HG03139 (cell line): ENCODE measurements around the gene ANKRD9.

Experiments used
- ATAC-seq: cut with Tn5 transposase; IDR thresholded peaks from one replicate; pipeline ENCODE4 v1.9.1; 2021; ENCODE audit not compliant: unreplicated experiment

The ANKRD9 gene

DNA sequence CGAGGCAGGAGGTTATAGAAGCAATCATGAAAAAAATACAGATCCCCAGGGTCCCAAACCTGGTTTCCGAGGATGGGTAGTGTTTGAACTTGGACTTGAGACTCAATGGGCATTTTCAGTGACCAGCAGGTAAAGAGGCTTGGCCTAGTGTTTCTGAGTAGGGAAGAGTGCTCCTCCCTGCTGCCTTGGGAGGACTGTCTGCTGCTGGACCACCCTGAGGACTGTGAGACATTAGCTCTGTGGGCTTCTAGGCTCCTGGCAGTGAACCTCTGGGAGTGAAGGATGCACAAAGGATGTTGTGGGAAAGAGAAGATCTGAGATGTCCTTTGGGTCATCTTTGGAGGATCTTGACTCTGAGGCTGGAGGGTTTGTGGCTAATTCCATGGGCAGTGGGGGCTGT is 30.5 kb downstream of the ANKRD9 start:
- ATAC-seq = no peak

DNA sequence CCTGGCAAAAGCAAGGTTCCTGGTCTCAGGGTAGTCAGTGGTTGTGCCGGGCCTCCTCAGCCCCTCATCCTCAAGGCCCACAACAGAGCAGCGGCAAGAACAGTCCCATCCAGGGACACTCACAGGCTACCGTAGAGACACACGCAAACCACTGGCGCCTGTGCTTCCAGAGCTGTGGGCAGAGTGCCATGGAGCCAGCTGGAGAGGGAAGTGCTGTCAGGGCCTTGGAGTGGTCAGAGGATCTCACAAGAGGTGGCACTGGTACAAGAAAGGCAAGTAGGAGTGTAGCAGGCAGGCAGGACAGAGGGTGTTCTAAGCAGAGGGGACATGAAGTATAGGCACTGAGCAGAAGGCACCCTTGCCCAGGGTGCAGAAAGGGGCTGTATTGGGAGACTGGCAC is 34.6 kb downstream of the ANKRD9 start:
- ATAC-seq = no peak

DNA sequence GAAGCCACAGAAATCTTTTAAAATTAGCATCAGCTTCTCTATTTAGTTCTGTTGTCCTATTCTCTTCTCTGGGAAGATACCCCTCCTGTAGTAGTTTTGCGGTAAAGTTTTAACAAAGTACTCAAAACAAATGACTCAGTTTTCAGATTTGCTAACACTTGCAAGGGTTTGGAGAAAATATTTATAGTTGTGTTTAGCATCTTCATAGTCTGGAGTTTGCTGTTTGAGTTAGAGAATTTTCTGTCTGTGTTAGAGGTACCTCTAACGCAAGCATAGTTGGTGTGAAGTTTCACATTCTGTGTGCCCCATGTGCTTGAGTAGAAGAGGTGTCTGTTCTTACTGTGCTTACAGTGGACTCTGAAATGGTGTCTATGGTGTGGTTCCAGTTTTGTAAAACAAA is 36.0 kb downstream of the ANKRD9 start:
- no peak for ATAC-seq

DNA sequence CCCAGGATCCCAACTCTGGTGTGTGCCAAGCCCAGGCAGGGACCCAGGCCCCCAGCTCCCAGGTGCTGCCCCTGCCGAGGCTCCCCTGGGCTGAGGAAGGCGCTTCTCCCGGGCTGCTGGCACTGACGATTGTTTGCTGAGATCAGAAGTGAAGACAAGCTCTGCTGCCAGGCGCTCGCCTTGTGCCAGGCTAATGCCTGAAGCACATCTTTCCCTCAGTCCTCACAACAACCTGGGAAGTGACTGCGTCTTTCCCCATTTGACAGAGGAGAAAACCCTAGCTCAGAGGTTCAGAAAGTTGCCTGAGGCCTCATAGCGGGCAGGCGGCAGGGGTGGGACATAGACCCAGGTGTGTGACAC is 36.8 kb downstream of the ANKRD9 start:
- no peak for ATAC-seq

DNA sequence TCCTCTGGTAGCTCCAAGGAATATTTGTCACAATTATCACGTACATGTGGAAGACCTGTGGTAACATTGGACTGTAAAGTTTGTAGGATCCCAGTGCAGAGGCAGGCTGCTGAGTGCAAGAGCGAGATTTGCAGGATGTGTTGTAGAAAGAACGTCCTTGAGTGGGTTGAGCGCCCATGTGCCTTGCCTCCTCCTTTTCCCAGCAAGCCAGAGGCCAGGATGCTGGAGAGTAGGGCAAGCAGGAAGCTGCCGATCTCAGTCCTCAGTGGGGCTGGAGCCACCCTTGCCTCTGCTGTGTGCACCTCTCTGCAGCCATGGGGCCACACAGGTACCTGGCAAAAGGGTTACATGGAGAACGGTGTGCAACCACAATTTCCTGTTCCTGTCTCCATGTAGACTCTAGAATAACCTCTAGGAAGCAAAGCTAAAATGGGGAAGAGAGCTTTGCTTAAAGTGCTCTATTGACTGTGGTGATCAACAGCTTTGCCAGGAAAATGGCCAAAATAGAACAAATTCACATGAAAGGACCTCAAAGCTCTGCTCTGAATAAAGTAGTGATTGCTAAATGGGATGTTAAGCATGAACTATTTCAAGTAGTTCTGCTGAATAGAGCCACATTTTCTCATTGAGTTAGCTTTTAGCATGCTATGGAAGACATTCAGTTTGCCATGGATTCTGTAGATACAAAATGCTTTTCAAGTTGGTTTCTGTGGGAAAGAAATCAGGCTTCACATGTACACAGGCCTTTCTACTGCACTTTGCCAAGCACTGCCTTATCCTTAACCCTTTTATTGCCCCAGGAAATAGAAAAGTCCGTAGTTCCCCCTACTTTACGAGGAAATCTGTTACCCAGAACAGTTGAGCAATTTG is 37.4 kb downstream of the ANKRD9 start:
- no peak for ATAC-seq

DNA sequence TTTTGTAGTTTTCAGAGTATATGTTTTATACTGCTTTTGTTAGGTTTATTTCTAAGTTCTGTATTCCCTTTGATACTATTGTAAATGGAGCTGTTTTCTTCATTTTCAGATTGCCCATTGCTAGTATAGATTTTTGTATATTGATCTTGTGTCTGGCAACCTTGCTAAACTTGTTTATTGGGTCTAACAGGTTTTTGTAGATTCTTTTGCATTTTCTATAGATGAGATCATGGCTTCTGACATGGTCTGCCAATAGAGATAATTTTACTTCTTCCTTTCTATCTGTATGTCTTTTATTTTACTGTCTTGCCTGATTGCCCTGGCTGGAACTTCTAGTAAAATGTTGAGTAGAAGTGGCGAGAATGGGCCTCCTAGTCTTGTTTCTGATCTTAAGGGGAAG is 40.3 kb downstream of the ANKRD9 start:
- no peak for ATAC-seq

DNA sequence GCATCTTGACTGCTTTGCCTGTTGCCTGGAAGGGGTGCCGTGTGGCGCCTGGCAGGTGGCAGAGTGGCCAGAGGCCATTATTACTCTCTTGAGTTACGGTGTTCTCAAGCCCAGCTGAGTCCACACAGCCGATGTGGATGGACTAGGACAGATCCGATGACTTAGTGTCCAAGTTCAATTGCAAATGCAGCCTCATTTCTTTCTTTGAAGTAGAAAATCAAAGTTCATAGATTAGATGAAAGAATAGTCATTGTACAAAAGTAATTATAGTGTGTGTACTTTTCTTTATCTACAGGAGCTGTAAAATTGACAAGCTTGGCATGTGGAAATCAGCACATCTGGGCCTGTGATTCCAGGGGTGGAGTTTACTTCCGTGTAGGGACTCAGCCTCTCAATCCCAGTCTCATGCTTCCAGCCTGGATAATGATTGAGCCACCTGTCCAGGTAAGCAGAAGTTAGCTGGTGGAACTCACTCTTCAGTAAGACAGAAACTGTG is 44.7 kb downstream of the ANKRD9 start:
- ATAC-seq = no peak

DNA sequence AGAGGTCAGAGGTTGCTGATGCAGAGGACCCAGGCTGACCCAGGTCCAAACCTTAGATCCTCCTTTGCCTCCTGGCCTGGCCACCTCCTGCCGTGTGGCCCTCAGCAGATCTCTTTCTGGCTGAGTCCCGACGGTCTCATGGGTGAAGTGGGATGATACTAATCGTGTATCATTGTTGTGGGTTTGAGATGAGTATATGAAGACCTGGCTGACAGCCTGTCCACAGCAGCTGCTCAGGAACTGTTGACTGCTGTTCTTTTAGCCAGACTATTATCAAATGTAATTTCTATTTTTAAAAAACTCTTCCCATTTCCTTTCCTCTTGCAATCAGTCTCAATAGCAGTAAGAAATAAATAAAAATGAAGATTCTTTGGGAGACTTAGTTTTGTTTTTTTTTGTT is 45.6 kb downstream of the ANKRD9 start:
- no peak for ATAC-seq

DNA sequence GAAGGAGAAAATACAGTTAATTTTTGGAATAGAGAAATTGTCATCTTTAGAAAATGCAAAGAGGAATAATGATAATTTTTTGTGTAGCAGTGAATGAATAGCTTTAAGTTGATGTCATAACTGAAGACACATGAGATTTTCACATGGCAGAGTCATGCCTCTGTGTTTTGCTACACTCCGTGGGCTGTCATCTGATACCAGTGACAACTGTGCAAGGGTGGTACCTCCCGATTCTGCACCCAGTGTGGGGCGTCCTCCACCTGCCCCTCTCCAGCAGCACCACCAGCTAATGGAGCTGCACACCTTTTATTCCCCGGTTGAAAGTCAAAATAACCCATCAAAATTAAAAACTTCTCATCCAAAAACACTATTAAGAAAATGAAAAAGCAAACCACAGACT is 47.2 kb downstream of the ANKRD9 start:
- ATAC-seq = no peak

DNA sequence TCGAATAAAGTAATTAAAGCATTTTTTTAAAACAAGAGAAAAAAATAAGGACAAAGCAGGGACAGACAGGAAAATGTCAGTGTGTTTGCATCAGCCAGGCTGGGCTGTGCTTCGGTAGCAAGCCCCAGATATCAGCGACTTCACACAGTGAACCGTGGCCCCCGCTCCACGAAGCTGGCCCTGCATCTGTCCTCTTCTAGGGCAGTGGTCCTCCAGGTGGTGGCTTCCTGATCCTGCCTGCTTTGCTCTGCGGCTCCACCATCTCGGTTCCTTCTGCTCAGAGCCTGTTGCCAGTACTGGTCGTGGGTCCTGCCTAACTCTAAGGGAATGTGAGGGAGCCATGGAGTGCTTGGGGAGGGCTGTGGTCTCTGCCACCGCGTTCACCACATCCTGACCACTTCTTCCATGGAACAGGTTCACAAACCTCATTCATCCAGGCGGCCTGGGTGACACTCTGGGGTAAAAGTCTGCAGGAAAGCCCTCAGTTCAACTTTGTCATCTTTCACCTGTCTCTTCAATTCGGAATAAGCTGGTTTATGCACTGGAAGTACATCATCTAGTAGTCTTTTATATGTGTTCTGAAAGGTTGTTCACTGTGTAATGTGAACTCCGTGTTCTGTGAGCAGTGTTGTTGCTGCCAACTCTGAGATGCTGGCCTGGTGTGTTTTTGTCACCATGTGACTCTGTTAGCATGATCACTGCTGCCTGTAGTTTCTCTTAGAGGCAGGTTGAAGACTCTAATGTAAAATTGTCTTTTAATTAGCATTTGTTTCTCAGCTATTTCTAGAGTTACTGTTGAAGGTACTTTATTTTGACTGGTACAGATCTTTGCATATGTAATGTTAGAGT is 47.9 kb downstream of the ANKRD9 start:
- no peak for ATAC-seq

DNA sequence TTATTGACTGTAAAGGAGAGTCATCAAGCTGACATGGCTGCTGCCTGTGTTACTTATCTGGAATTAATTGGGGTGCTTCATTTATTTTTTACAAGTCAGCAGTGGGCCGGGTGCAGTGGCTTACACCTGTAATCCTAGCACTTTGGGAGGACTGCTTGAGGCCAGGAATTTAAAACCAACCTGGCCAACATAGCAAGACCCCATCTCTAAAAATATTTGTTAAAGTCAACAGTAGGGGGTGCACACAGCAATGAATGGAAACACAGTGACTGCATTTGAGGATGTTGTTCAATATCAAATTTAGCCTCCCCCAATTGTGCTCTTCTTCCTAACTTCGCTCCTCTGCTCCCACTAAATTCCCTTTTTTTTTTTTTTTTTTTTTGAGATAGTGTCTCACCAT is 52.1 kb downstream of the ANKRD9 start:
- ATAC-seq = no peak

DNA sequence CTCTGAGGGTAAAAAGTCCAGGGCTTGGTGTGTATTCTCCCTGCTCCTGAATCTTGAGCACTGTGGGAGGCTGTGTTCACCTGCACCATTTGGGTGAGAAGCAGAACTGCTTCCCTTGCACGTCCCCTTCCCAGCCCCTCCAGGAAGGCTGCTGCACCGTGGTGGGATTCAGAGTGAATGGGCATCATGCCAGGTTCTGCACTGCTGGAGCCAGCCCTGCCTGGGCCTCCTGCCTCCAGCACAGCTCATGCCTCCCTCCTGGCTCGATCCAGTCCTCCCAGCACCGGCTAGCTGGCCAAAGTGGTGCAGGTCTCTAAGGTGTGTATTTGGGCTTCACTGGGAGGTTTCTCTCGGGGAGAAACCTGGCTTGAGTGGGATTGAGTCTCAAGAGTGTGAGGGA is 54.9 kb downstream of the ANKRD9 start:
- ATAC-seq = no peak

DNA sequence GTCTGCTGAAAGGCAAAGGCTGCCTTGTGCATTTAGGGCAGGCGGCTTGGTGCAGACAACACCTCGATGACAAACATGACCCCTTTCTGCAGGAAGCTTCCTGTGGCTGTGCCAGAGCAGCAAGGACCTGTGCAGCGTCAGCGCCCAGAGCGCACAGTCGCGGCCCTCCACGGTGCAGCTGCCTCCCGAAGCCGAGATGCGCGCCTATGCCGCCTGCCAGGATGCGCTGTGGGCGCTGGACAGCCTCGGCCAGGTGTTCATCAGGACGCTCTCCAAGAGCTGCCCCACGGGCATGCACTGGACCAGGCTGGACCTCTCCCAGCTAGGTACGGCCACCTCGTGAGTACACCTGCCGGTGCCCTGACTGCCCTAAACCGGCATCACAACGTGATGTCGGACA is 57.3 kb downstream of the ANKRD9 start:
- no peak for ATAC-seq
